ENCODE measurements around the gene KEAP1. TPM values are rescaled to one million over a fixed set of nuclear protein-coding genes. Genes with fewer than 3 reads are reported as not detected.

Gene KEAP1
- total and polyA plus RNA-seq, 9 of the 15 experiments (the other 6 are each of a cell fraction or from before 2014, with no cell fraction given) = 2.1 to 95.6 (median 64.3) TPM

GRCh38 chr19:10478903-10479384 is 24.2 kb downstream of the KEAP1 start (continued):
- TF ChIP-seq ZNF609 (CRISPR knock-in tag; IDR thresholded peaks at IDR 0.05; ENCODE audit: borderline replicate concordance) (no peak), SUPT5H (IDR thresholded peaks at IDR 0.05) (no peak), MTA2 (IDR thresholded peaks at IDR 0.05; ENCODE audit: low read depth) (no peak), ZFP91 (CRISPR knock-in tag; IDR thresholded peaks at IDR 0.05) (no peak), PRDM10 (IDR thresholded peaks at IDR 0.05; ENCODE audit: partially characterized antibody) (no peak), IFI16 (CRISPR knock-in tag; IDR thresholded peaks at IDR 0.05) (no peak), TAF9B (IDR thresholded peaks at IDR 0.05; ENCODE audit: partially characterized antibody) (no peak), EHMT2 (IDR thresholded peaks at IDR 0.05) (no peak), CCAR2 (IDR thresholded peaks at IDR 0.05; ENCODE audit: low read depth, low read length) (no peak), KAT8 (IDR thresholded peaks at IDR 0.05; ENCODE audit: low read depth) (no peak), ZKSCAN1 (IDR thresholded peaks at IDR 0.05; ENCODE audit: low read depth, low read length) (no peak), MTF1 (CRISPR knock-in tag; IDR thresholded peaks at IDR 0.05; ENCODE audit: borderline replicate concordance) (no peak), CHD1 (IDR thresholded peaks at IDR 0.05; ENCODE audit: low read length) (no peak)

All from K562 (cell line).